ENCODE results near the gene VAC14. TPM values are rescaled to one million over a fixed set of nuclear protein-coding genes. Genes with fewer than 3 reads are reported as not detected.
"Not testable (repeated sequence)": the region's sequence is repeated elsewhere in the genome, so short reads cannot be mapped to it uniquely, and the experiment has no call there.

Gene VAC14
- 48.5 TPM for polyA plus RNA-seq

GRCh38 chr16:70800781-70801480 is at the start of gene VAC14:
Gene VAC14, minus strand, starts transcription at chr16:70801158. Its CDS starts 258 bp downstream, at chr16:70800900.
- peak within 1 kb of the TSS; percentile 79 to 95 (median 91) for H3K27ac Mint-ChIP-seq
- peaks cover 17 to 24% (median 20%) of the 10 kb centered on the region in 3 donors for H3K4me1 Mint-ChIP-seq
- peaks cover 0 to 6% (median 3%) of the 10 kb centered on the region in 3 donors for H3K9me3 Mint-ChIP-seq
- H3K4me3 Mint-ChIP-seq: peak within 1 kb of the TSS; percentile 94 to 97 (median 96)
- H3K27me3 Mint-ChIP-seq: no peaks in the 10 kb centered on the region
- peaks cover 7% of the 10 kb centered on the region for H3K36me3 Mint-ChIP-seq

DNA sequence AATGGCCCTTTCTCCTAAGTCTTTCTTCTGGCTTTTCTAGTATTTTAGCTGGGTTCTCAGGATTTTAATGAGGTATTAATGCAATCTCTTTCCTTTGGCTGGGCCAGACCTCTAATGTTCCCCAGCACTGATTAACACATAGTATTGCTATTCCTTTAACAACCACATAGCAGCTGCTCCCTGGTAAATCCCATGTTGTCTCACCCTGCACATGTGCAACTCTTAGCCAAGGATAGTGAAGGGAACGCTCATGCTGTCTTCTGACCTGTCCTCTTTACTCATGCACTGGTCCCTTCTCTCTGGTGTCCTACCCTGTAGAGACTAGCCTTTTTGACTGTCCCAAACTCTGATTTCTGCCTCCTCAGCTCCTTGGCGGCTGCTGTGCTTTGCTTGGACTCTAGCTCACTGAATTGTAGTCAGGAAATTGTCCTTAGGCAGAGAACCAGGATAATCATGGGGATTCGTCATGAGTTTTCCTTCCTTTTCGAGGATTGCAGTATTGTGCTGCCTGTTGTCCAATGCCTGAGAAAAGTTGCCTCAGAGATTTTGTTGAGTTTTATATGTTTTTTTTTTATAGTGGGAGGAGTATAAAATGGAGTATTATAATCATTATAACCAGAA is 22.6 kb upstream of the VAC14 start:
- not testable (repeated sequence) for H3K27me3 Mint-ChIP-seq, H3K9me3 Mint-ChIP-seq, H3K4me1 Mint-ChIP-seq, H3K27ac Mint-ChIP-seq, H3K36me3 Mint-ChIP-seq, H3K4me3 Mint-ChIP-seq

- not testable (repeated sequence) for H3K36me3 Mint-ChIP-seq, H3K4me1 Mint-ChIP-seq, H3K27me3 Mint-ChIP-seq, H3K9me3 Mint-ChIP-seq, H3K4me3 Mint-ChIP-seq, H3K27ac Mint-ChIP-seq
Measured at GRCh38 chr16:70822734-70823133, 21.8 kb upstream of the VAC14 start.

- not testable (repeated sequence) for H3K4me1 Mint-ChIP-seq, H3K36me3 Mint-ChIP-seq, H3K4me3 Mint-ChIP-seq, H3K27me3 Mint-ChIP-seq, H3K9me3 Mint-ChIP-seq, H3K27ac Mint-ChIP-seq
Measured at GRCh38 chr16:70818088-70818487, 17.1 kb upstream of the VAC14 start.

GRCh38 chr16:70809392-70810060 is 8.6 kb upstream of the VAC14 start:
- Mint-ChIP-seq H3K4me1 (no peaks in the 10 kb centered on the region), H3K9me3 (peaks cover 0 to under 1% (median 0%) of the 10 kb centered on the region in 3 donors), H3K27ac (no peak overlapping the region), H3K27me3 (peaks cover 5% of the 10 kb centered on the region), H3K36me3 (no peaks in the 10 kb centered on the region), H3K4me3 (no peak overlapping the region)

DNA sequence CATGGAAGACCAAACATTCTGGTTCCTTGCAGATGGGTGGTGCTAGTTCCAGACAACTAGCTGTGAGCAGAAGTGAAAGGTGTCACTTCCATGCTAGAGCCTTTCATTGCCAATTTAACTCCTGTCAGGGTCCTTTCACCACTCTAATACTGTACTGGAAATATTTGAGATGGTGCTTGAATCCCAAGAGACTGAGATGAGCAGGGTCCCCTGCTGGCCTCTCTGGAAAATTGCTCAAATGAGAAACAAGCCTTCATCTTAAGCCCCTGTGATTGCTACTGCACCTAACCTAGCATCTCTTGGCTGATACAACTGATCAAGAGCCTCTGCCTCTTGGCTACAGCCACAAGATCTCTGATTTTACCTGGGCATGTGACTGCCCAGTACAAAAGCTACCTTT is 7.4 kb upstream of the VAC14 start:
- H3K27me3 Mint-ChIP-seq: peaks cover 5% of the 10 kb centered on the region
- no peak overlapping the region for H3K27ac Mint-ChIP-seq
- no peak overlapping the region for H3K4me3 Mint-ChIP-seq
- H3K36me3 Mint-ChIP-seq: peaks cover 4% of the 10 kb centered on the region
- no peaks in the 10 kb centered on the region for H3K4me1 Mint-ChIP-seq
- peaks cover 0 to 3% (median 0%) of the 10 kb centered on the region in 3 donors for H3K9me3 Mint-ChIP-seq

DNA sequence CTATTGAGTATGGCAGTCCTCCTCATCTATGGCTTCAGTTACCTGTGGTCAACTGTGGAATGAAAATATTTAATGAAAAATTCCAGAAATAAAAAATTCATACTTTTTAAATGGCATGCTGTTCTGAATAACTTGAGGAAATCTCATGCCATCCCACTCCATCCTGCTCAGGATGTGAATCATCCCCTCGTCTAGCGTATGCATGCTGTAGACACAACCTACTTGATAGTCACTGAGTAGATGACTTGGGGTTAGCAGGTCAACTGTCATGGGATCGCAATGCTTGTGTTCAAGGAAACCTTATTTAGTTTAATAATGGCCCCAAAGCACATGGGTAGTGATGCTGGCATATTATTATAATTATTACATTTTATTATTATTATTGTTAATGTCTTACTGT is 4.8 kb upstream of the VAC14 start:
- Mint-ChIP-seq H3K36me3 (peaks cover 4% of the 10 kb centered on the region), H3K4me1 (peaks cover 0 to 6% (median 2%) of the 10 kb centered on the region in 3 donors), H3K4me3 (no peak overlapping the region), H3K27me3 (peaks cover 5% of the 10 kb centered on the region), H3K9me3 (peaks cover 0 to 6% (median 3%) of the 10 kb centered on the region in 3 donors), H3K27ac (no peak overlapping the region)

DNA sequence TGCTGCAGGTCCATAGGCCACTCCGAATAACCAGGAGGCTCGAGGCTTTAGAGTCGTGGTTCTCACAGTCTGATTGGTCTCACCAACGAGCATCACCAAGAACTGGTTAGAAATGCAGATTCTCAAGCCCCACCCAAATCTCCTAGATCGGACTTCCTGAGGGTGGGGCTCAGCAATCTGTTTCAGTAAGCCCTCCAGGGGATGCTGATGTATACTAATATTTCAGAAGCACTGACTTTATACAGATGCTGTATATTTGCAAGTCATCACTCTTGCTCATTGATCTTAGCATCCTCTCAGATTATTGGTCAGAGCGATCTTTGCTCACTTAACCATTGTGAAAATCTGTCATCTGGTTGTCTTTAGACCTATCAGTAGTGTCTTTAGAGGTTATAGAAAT is 4.4 kb upstream of the VAC14 start:
- Mint-ChIP-seq H3K4me1 (peaks cover 3 to 8% (median 5%) of the 10 kb centered on the region in 3 donors), H3K27ac (no peak overlapping the region), H3K4me3 (peak overlapping the region in 1 of 4 donors; percentile 40), H3K9me3 (peaks cover 0 to 6% (median 3%) of the 10 kb centered on the region in 3 donors), H3K27me3 (peaks cover 5% of the 10 kb centered on the region), H3K36me3 (peaks cover 4% of the 10 kb centered on the region)

DNA sequence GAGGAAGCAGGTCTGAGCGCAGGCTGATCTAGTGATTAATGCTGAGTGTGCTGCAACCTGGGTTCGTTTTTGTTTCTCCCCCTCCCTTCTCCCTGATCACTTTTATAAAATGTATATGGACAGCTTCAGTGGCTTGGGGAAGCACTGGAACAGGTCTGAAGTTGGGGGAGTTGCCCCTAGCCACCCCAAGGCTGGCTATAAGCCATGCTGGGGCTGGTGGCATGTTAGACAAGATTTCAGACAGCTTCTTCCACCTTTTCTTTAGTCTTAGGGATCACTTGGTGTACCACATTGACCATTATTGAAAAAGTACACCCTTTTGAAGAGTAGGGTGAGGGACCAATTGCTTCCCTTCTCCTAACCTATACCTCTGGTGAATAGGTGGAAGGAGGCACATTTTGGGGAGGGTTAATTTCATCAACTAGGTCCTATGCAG is 3.8 kb upstream of the VAC14 start:
- peaks cover 5% of the 10 kb centered on the region for H3K27me3 Mint-ChIP-seq
- H3K4me3 Mint-ChIP-seq: peak overlapping the region in 1 of 4 donors; percentile 3
- H3K27ac Mint-ChIP-seq: no peak overlapping the region
- H3K4me1 Mint-ChIP-seq: peaks cover 7 to 13% (median 9%) of the 10 kb centered on the region in 3 donors
- H3K9me3 Mint-ChIP-seq: peaks cover 0 to 6% (median 3%) of the 10 kb centered on the region in 3 donors
- peaks cover 4% of the 10 kb centered on the region for H3K36me3 Mint-ChIP-seq

- H3K4me3 Mint-ChIP-seq: peak overlapping the region in 1 of 4 donors; percentile 3
- peaks cover 9 to 16% (median 9%) of the 10 kb centered on the region in 3 donors for H3K4me1 Mint-ChIP-seq
- H3K9me3 Mint-ChIP-seq: peaks cover 0 to 6% (median 3%) of the 10 kb centered on the region in 3 donors
- H3K27me3 Mint-ChIP-seq: peaks cover 5% of the 10 kb centered on the region
- peaks cover 5% of the 10 kb centered on the region for H3K36me3 Mint-ChIP-seq
- no peak overlapping the region for H3K27ac Mint-ChIP-seq
Measured at GRCh38 chr16:70804153-70804733, 3.3 kb upstream of the VAC14 start.

DNA sequence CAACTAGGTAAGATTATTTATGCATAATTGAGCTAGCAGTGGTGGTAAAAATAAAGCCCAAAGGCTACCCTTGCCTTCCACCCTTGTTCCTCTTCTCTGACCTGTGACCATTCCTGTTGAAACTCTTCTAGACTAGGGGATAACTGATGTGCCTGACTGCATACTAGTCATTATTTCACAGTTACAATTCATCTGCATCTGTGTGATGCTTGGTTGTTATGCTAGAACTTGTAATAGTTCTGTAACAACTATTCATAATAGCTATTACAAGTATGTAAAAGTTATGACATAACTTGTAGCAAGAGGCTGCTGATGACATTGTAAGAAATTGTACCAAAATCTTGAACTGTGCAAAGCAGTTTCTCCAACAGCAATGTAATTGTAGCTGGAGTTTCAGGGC is 2.4 kb upstream of the VAC14 start:
- H3K9me3 Mint-ChIP-seq: peaks cover 0 to 6% (median 3%) of the 10 kb centered on the region in 3 donors
- peaks cover 5% of the 10 kb centered on the region for H3K27me3 Mint-ChIP-seq
- H3K36me3 Mint-ChIP-seq: peaks cover 7% of the 10 kb centered on the region
- H3K27ac Mint-ChIP-seq: no peak overlapping the region
- H3K4me1 Mint-ChIP-seq: peaks cover 12 to 21% (median 14%) of the 10 kb centered on the region in 3 donors
- no peak overlapping the region for H3K4me3 Mint-ChIP-seq

GRCh38 chr16:70801611-70802010 is 653 bp upstream of the VAC14 start:
- peaks cover 7% of the 10 kb centered on the region for H3K36me3 Mint-ChIP-seq
- H3K27me3 Mint-ChIP-seq: no peaks in the 10 kb centered on the region
- peaks cover 14 to 24% (median 15%) of the 10 kb centered on the region in 3 donors for H3K4me1 Mint-ChIP-seq
- H3K27ac Mint-ChIP-seq: peak overlapping the region; percentile 79 to 95 (median 91)
- peak overlapping the region; percentile 94 to 97 (median 96) for H3K4me3 Mint-ChIP-seq
- H3K9me3 Mint-ChIP-seq: peaks cover 0 to 6% (median 3%) of the 10 kb centered on the region in 3 donors

GRCh38 chr16:70800311-70800710 is 647 bp downstream of the VAC14 start:
- Mint-ChIP-seq H3K4me3 (peak overlapping the region; percentile 94 to 97 (median 96)), H3K27me3 (no peaks in the 10 kb centered on the region), H3K9me3 (peaks cover 0 to 6% (median 3%) of the 10 kb centered on the region in 3 donors), H3K4me1 (peaks cover 22 to 28% (median 25%) of the 10 kb centered on the region in 3 donors), H3K27ac (peak overlapping the region; percentile 79 to 95 (median 91)), H3K36me3 (peaks cover 7% of the 10 kb centered on the region)

DNA sequence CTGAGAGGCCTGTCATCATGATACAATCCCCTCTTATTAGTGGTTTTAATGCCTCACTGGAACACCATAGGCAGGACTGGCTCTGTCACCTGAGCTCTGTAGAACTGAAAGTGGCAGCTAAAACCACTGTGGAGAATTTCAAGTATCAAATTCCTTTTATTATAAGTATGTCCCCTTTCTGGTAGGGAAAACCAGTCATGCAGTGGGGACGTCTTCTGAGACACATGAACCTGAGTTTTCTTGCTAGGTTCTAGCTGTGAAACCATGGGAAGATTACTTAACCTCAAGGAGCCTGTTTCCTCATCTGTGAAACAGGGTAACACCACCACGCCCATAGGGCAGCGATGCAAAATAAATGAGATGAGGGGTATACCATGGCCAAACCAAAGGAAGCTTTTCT is 4.7 kb downstream of the VAC14 start:
- Mint-ChIP-seq H3K36me3 (peaks cover 4% of the 10 kb centered on the region), H3K27me3 (no peaks in the 10 kb centered on the region), H3K27ac (no peak overlapping the region), H3K4me3 (peak overlapping the region in 1 of 4 donors; percentile 53), H3K4me1 (peaks cover 38 to 43% (median 41%) of the 10 kb centered on the region in 3 donors), H3K9me3 (no peaks in the 10 kb centered on the region)

Data from IgD-negative memory B cell (primary cell).